Activated B cell treated with CpG ODN at 0.5 μM for 24 hours (primary cell): ENCODE measurements around the gene PIAS3. TPM values are rescaled to one million over a fixed set of nuclear protein-coding genes. Genes with fewer than 3 reads are reported as not detected.

ENCODE experiments used
- ATAC-seq: fragments of 200-7000 bp; cut with Tn5 transposase; one replicate; pipeline ENCODE4 v1.10.0; 2021; ENCODE audit warnings: low read depth, mild to moderate bottlenecking, moderate library complexity
- CTCF ChIA-PET: fragments of 350-600 bp; sonication (Branson Sonifier 250); formaldehyde crosslinking; loops from one replicate; lab custom pipeline; 2021; ENCODE audit warnings: antibody characterized with exemption; lab: Charles Lee
- POLR2A ChIA-PET: fragments of 350-600 bp; sonication (Branson Sonifier 250); formaldehyde crosslinking; loops from one replicate; lab custom pipeline; 2021; ENCODE audit warnings: antibody characterized with exemption; lab: Charles Lee
- DNase-seq: peaks from one replicate; pipeline ENCODE4 v3.0.0; 2022
- H3K27ac Mint-ChIP-seq: one replicate; pipeline ENCODE4 v1.8.0; 2020; ENCODE audit warnings: mixed read lengths
- H3K27me3 Mint-ChIP-seq: one replicate; pipeline ENCODE4 v1.8.0; 2021; ENCODE audit warnings: mixed read lengths
- H3K36me3 Mint-ChIP-seq: one replicate; pipeline ENCODE4 v1.8.0; 2021; ENCODE audit warnings: low read depth, mixed read lengths
- H3K4me1 Mint-ChIP-seq: one replicate; pipeline ENCODE4 v1.8.0; 2021; ENCODE audit warnings: mixed read lengths
- H3K4me3 Mint-ChIP-seq: one replicate; pipeline ENCODE4 v1.8.0; 2020; ENCODE audit warnings: mild to moderate bottlenecking, mixed read lengths
- H3K9me3 Mint-ChIP-seq: one replicate; pipeline ENCODE4 v1.8.0; 2020; ENCODE audit warnings: mixed read lengths
- CTCF ChIP-seq: fragments of 200-600 bp; IDR thresholded peaks from one replicate; pipeline ENCODE4 v1.8.0; 2022; ENCODE audit warnings: antibody characterized with exemption, mild to moderate bottlenecking
- intact Hi-C: fragments of 100-400 bp; cut with micrococcal nuclease; formaldehyde crosslinking; loops from one replicate; pipeline ENCODE4 v1.15.1; 2024
- total RNA-seq: library from RNA; stranded (reverse); gene quantifications from 2 replicates; pipeline ENCODE4 v1.2.3, GENCODE V29; 2022

Gene PIAS3
- total RNA-seq, 1 donor from 2014 or later, result 30.9 TPM

GRCh38 chr1:145828367-145829026 lies 30.4 kb downstream of the PIAS3 start:
- intact Hi-C loops, result no loop called here
- Mint-ChIP-seq H3K9me3 (no peaks in the 10 kb centered on the region), H3K36me3 (peaks cover 80% of the 10 kb centered on the region), H3K4me3 (no peak overlapping the region), H3K4me1 (peaks cover 22% of the 10 kb centered on the region), H3K27ac (no peak overlapping the region), H3K27me3 (no peaks in the 10 kb centered on the region)
- no peak for TF ChIP-seq CTCF
- ATAC-seq (no peak), DNase-seq (no peak)
- ChIA-PET POLR2A (interaction anchor here (0.7 kb wide), 2 partner anchors 17 to 34 kb away, joined by 3 read pairs; partner anchors contain the start of gene NUDT17), CTCF (no interaction called here)

GRCh38 chr1:145827966-145828365 lies 30.9 kb downstream of the PIAS3 start:
- intact Hi-C loops, result no loop called here
- POLR2A ChIA-PET, result interaction anchor here (0.7 to 1.2 kb wide), 3 partner anchors 31 to 91 kb away, joined by 3 to 4 read pairs (median 3); no protein-coding TSS in a partner anchor
- no peak overlapping the region for H3K27ac Mint-ChIP-seq
- CTCF ChIA-PET, result interaction anchor here (3.1 kb wide), 1 partner anchor 18 kb away, joined by 18 read pairs; the partner anchor contains the start of gene NUDT17
- ATAC-seq, result no peak
- peaks cover 22% of the 10 kb centered on the region for H3K4me1 Mint-ChIP-seq
- H3K4me3 Mint-ChIP-seq, result no peak overlapping the region
- no peak for DNase-seq
- H3K36me3 Mint-ChIP-seq, result peaks cover 75% of the 10 kb centered on the region
- no peaks in the 10 kb centered on the region for H3K27me3 Mint-ChIP-seq
- H3K9me3 Mint-ChIP-seq, result no peaks in the 10 kb centered on the region
- no peak for TF ChIP-seq CTCF

GRCh38 chr1:145826030-145826429 lies 32.9 kb downstream of the PIAS3 start:
- H3K36me3 Mint-ChIP-seq, result peaks cover 59% of the 10 kb centered on the region
- POLR2A ChIA-PET, result interaction anchor here (0.6 to 3.2 kb wide), 5 partner anchors 19 to 225 kb away, joined by 5 to 48 read pairs (median 12); partner anchors contain the start of genes NUDT17 and PIAS3
- H3K9me3 Mint-ChIP-seq, result no peaks in the 10 kb centered on the region
- DNase-seq, result no peak
- peaks cover 22% of the 10 kb centered on the region for H3K4me1 Mint-ChIP-seq
- H3K27ac Mint-ChIP-seq, result no peak overlapping the region
- intact Hi-C loops, result no loop called here
- ATAC-seq, result no peak
- TF ChIP-seq CTCF, result no peak
- CTCF ChIA-PET, result interaction anchor here (3.1 kb wide), 1 partner anchor 20 kb away, joined by 18 read pairs; the partner anchor contains the start of gene NUDT17
- peak overlapping the region; percentile 8 for H3K4me3 Mint-ChIP-seq
- H3K27me3 Mint-ChIP-seq, result no peaks in the 10 kb centered on the region

- TF ChIP-seq CTCF, result no peak
- no peak for ATAC-seq
Observed at GRCh38 chr1:145824499-145824842, 34.4 kb downstream of the PIAS3 start.

More at GRCh38 chr1:145824499-145824842, 34.4 kb downstream of the PIAS3 start:
- CTCF ChIA-PET, result interaction anchor here (1.0 kb wide), 1 partner anchor 21 kb away, joined by 4 read pairs; the partner anchor contains the start of gene NUDT17
- no peaks in the 10 kb centered on the region for H3K27me3 Mint-ChIP-seq
- H3K4me3 Mint-ChIP-seq, result peak overlapping the region; percentile 97
- H3K9me3 Mint-ChIP-seq, result no peaks in the 10 kb centered on the region
- DNase-seq, result no peak
- intact Hi-C loops, result loop anchor here (1.0 to 2.0 kb wide), 2 partner anchors 18 to 35 kb away; partner anchors contain the start of gene PIAS3
- H3K4me1 Mint-ChIP-seq, result peaks cover 24% of the 10 kb centered on the region
- H3K36me3 Mint-ChIP-seq, result peaks cover 46% of the 10 kb centered on the region
- peak overlapping the region; percentile 94 for H3K27ac Mint-ChIP-seq
- POLR2A ChIA-PET, result interaction anchor here (0.6 to 3.2 kb wide), 14 partner anchors 10 to 544 kb away, joined by 3 to 48 read pairs (median 6); partner anchors contain the start of genes ANKRD34A, LIX1L, NUDT17 and PEX11B
